ENCODE results near the gene ZNF518A. TPM values are rescaled to one million over a fixed set of nuclear protein-coding genes. Genes with fewer than 3 reads are reported as not detected.
A peak's percentile ranks its signal among the peaks of the same experiment; 100 is the strongest.

ZNF518A gene
- total and polyA plus RNA-seq, 9 of the 15 experiments (the other 6 are each of a cell fraction or from before 2014, with no cell fraction given): 6.3 to 30.0 (median 17.4) TPM

DNA sequence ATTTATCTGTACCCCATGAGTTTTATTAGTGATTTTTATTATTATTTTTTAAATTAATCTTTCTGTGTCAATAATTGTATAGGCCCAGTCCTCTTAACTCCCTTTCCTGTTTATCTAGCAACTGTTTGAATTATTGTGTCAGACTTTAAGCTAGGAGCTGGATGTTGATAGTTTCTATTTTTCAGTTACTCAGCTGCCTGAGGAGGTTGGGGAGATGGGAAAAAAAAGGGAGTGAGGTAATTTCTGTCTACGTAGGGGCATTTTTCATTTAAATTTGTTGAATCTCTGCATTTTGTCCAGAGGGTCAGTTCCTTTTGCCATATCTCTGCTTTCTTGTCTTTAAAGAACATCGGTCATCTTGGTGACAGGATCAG is 5.0 kb upstream of the ZNF518A start (continued):
- no peak for TF ChIP-seq NR2C2 (CRISPR knock-in tag; IDR thresholded peaks at IDR 0.05)
- TF ChIP-seq NR2C2 (tag; IDR thresholded peaks at IDR 0.05): peak; percentile 42; the same call in 1 of the 2 replicates
- TF ChIP-seq, protein P1, sequence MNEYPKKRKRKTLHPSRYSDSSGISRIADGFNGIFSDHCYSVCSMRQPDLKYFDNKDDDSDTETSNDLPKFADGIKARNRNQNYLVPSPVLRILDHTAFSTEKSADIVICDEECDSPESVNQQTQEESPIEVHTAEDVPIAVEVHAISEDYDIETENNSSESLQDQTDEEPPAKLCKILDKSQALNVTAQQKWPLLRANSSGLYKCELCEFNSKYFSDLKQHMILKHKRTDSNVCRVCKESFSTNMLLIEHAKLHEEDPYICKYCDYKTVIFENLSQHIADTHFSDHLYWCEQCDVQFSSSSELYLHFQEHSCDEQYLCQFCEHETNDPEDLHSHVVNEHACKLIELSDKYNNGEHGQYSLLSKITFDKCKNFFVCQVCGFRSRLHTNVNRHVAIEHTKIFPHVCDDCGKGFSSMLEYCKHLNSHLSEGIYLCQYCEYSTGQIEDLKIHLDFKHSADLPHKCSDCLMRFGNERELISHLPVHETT (CRISPR knock-in tag; conservative IDR thresholded peaks at IDR 0.05 in 1 of 2, IDR thresholded peaks at IDR 0.05 in 1 of 2): peak in 1 of 2 experiments; percentile 46; a peak in 1 of 4 replicates
- peak; percentile 8; the same call in 1 of the 2 replicates for TF ChIP-seq GABPA (tag; conservative IDR thresholded peaks at IDR 0.05; ENCODE audit: low read depth)
- no peak for TF ChIP-seq ZNF644 (tag; IDR thresholded peaks at IDR 0.05; ENCODE audit: low read depth)

DNA sequence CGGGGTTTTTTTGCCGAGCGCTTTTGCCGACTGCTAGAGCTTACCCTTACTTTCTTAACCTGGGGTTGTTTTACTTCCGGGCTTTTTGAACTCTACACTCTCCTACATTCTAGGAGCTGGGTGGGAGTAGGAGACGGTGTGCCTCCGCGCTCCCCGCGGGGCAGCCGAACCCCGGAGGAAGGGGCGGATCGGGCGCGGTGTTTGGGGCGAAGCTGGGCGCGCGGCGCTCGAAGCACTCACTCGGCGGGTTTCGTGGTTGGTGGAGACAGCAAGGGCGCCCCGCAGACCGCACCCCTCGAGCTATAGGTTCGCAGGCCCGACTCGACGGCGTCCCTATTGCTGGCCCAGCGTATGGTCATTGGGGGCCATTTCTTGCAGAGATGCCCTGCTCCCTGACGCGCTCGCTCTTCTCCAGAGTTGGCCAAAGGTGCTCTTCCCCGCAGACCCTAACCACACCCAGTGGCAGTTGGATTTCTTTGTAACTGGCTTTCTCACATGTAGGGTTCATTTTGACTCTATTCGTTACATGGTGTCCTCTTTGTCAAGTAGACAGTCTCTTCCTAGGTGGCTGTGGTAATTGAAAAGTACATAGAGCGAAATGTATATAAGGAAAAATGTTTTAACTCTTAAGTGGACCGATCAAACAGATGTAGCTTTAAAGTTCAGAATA is 364 bp downstream of the ZNF518A start:
- no TSS peak for BruUV-seq (replicated peaks)
- no peaks in the 10 kb centered on the region for H3K9me3 ChIP-seq (replicated peaks; ENCODE audit: control insufficient read depth, insufficient read depth, low read depth, low read length)
- FAIRE-seq: peak; percentile 42
- TF ChIP-seq MEF2D (tag; conservative IDR thresholded peaks at IDR 0.05; ENCODE audit: low read depth) (no peak), CCAR2 (IDR thresholded peaks at IDR 0.05; ENCODE audit: low read depth, low read length) (no peak), EGR1 (conservative IDR thresholded peaks at IDR 0.05) (peak; percentile 49), ILK (tag; IDR thresholded peaks at IDR 0.05; ENCODE audit: borderline replicate concordance, low read depth) (no peak), ETV1 (tag; conservative IDR thresholded peaks at IDR 0.05; ENCODE audit: low read depth) (no peak; the same call in none of the 2 replicates), RBBP5 (IDR thresholded peaks at IDR 0.05; ENCODE audit: borderline replicate concordance, insufficient read depth, low read length, poor library complexity, severe bottlenecking) (peak; percentile 86), RBFOX2 (IDR thresholded peaks at IDR 0.05; ENCODE audit: low read depth, low read length) (peak; percentile 91), WHSC1 (IDR thresholded peaks at IDR 0.05; ENCODE audit: low read length) (no peak), HOXB6 (CRISPR knock-in tag; IDR thresholded peaks at IDR 0.05; ENCODE audit: borderline replicate concordance) (no peak), KLF6 (CRISPR knock-in tag; IDR thresholded peaks at IDR 0.05; ENCODE audit: borderline replicate concordance) (peak; percentile 44; the same call in 1 of the 2 replicates)
- TF ChIP-seq, protein P2, sequence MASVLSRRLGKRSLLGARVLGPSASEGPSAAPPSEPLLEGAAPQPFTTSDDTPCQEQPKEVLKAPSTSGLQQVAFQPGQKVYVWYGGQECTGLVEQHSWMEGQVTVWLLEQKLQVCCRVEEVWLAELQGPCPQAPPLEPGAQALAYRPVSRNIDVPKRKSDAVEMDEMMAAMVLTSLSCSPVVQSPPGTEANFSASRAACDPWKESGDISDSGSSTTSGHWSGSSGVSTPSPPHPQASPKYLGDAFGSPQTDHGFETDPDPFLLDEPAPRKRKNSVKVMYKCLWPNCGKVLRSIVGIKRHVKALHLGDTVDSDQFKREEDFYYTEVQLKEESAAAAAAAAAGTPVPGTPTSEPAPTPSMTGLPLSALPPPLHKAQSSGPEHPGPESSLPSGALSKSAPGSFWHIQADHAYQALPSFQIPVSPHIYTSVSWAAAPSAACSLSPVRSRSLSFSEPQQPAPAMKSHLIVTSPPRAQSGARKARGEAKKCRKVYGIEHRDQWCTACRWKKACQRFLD (CRISPR knock-in tag; IDR thresholded peaks at IDR 0.05): peak; percentile 0; the same call in 1 of the 2 replicates

More for the DNA sequence above, 364 bp downstream of the ZNF518A start:
- Histone ChIP-seq H3K36me3 (ENCODE audit: control insufficient read depth, insufficient read depth, low read length) (peaks cover 28% of the 10 kb centered on the region), H3K27ac (ENCODE audit: extremely low read depth, low read depth, low read length) (peak overlapping the region; percentile 94), H2AFZ (ENCODE audit: low read depth, low read length) (peak overlapping the region; percentile 78), H4K20me1 (replicated peaks; ENCODE audit: control insufficient read depth, insufficient read depth, low read length) (no peaks in the 10 kb centered on the region), H3K4me2 (ENCODE audit: insufficient read depth, low read length) (peak overlapping the region; percentile 97), H3K9me1 (ENCODE audit: control insufficient read depth, insufficient read depth, low read length) (no peaks in the 10 kb centered on the region), H3K4me3 (peak overlapping the region; percentile 57), H3K4me1 (replicated peaks in 1 of 2; ENCODE audit: control insufficient read depth in 2 of 2, insufficient read depth in 2 of 2, low read length in 2 of 2) (peaks cover 0 to 11% of the 10 kb centered on the region in 2 experiments; a peak in 3 of 5 replicates), H3K79me2 (ENCODE audit: control insufficient read depth, insufficient read depth, low read length) (peaks cover 40% of the 10 kb centered on the region), H3K9ac (ENCODE audit: insufficient read depth in 1 of 2, low read depth in 2 of 2, low read length in 2 of 2) (peak overlapping the region; percentile 97), H3K27me3 (ENCODE audit: control insufficient read depth in 2 of 2, insufficient read depth in 2 of 2, low read length in 2 of 2) (no peaks in the 10 kb centered on the region)
- ChIA-PET CTCF (ENCODE audit: low intra/inter-chr PET ratio) (no interaction called here), POLR2A (interaction anchor here (0.5 to 2.1 kb wide), 19 partner anchors 8 to 414 kb away, joined by 3 to 41 read pairs (median 7); partner anchors contain the start of gene CCNJ)
- 1% methylated on average over 35 of the region's 42 CpGs for WGBS (ENCODE audit: insufficient coverage, low coverage, missing lambda C conversion rate)
- ATAC-seq (peak; percentile 86), DNase-seq (ENCODE audit: extremely low read depth in 1 of 4, low spot score in 3 of 4) (peak; percentile 69 to 87 (median 74))
- in situ Hi-C loops (cut with MboI): loop anchor here (5.0 kb wide), 1 partner anchor 83 kb away; no protein-coding TSS in a partner anchor
- intact Hi-C loops (cut with micrococcal nuclease): loop anchor here (1.0 kb wide), 1 partner anchor 40 kb away; no protein-coding TSS in a partner anchor
